Panc1 (cell line): ENCODE results near the gene CDH10. TPM values are rescaled to one million over a fixed set of nuclear protein-coding genes. Genes with fewer than 3 reads are reported as not detected.

Experiments used
- ATAC-seq: fragments of 200-7000 bp; cut with Tn5 transposase; 2 replicates; pipeline ENCODE4 v1.9.1; 2020; ENCODE audit warnings: mild to moderate bottlenecking, moderate library complexity
- BruUV-seq: library from RNA; stranded (reverse); fragments of 400-500 nt; replicated peaks from 2 replicates; lab custom pipeline; 2021; lab: Mats Ljungman, UMichigan
- CTCF ChIA-PET: fragments of 300-600 bp; sonication (Branson Sonifier 250); formaldehyde crosslinking; loops from one replicate; lab custom pipeline; 2022; ENCODE audit warnings: antibody characterized with exemption; lab: Charles Lee
- POLR2A ChIA-PET: fragments of 300-600 bp; sonication (Branson Sonifier 250); formaldehyde crosslinking; loops from one replicate; lab custom pipeline; 2022; ENCODE audit warnings: antibody characterized with exemption; lab: Charles Lee
- DNase-seq: peaks from one replicate; pipeline ENCODE4 v3.0.0-alpha.2; 2010; ENCODE audit warnings: low read depth, low spot score
- H3K27ac ChIP-seq: 2 replicates; pipeline ENCODE4 v1.5.1; 2011; ENCODE audit warnings: mild to moderate bottlenecking, low read length, inconsistent platforms
- H3K27me3 ChIP-seq: fragments of 200-500 bp; sonication (Bioruptor generic); 2 replicates; pipeline ENCODE4 v1.6.0; 2014; ENCODE audit warnings: low read length, inconsistent platforms; ENCODE audit not compliant: control insufficient read depth, insufficient read depth
- H3K36me3 ChIP-seq: fragments of 200-500 bp; sonication (Bioruptor generic); 2 replicates; pipeline ENCODE4 v1.5.1; 2014; ENCODE audit warnings: inconsistent platforms, mild to moderate bottlenecking, low read length, moderate library complexity; ENCODE audit not compliant: control insufficient read depth, insufficient read depth
- H3K4me1 ChIP-seq: 2 replicates; pipeline ENCODE4 v1.5.1; 2011; ENCODE audit warnings: inconsistent platforms, mild to moderate bottlenecking, low read length, moderate library complexity; ENCODE audit not compliant: control insufficient read depth, insufficient read depth
- H3K4me3 ChIP-seq, 2 experiments: 2 replicates each; pipeline ENCODE4 v1.5.1; 2011 to 2012; ENCODE audit warnings: low read depth in 2 of 2, low read length in 2 of 2, mild to moderate bottlenecking in 2 of 2, inconsistent platforms in 1 of 2, moderate library complexity in 1 of 2
- H3K9me3 ChIP-seq: fragments of 200-500 bp; sonication (Bioruptor generic); 2 replicates; pipeline ENCODE4 v1.5.1; 2014; ENCODE audit warnings: low read depth, mild to moderate bottlenecking, inconsistent platforms, low read length, moderate library complexity; ENCODE audit not compliant: control insufficient read depth, insufficient read depth
- CTCF ChIP-seq: fragments of 450-650 bp; IDR thresholded peaks from 2 replicates; pipeline ENCODE4 v1.5.1; 2017; ENCODE audit warnings: mild to moderate bottlenecking
- POLR2AphosphoS5 ChIP-seq: IDR thresholded peaks from 2 replicates; pipeline ENCODE4 v1.6.1; 2012; ENCODE audit warnings: mild to moderate bottlenecking, low read depth, low read length, moderate library complexity
- SIN3A ChIP-seq: IDR thresholded peaks from 2 replicates; pipeline ENCODE4 v1.6.1; 2012; ENCODE audit warnings: low read depth, mild to moderate bottlenecking, low read length, moderate library complexity, borderline replicate concordance; ENCODE audit not compliant: insufficient read depth
- TCF7L2 ChIP-seq: IDR thresholded peaks from 2 replicates; pipeline ENCODE4 v1.6.1; 2011; ENCODE audit warnings: mild to moderate bottlenecking, low read depth, low read length, inconsistent platforms
- in situ Hi-C: cut with HindIII; loops from 2 replicates; pipeline ENCODE4 v1.10.0; 2016; ENCODE audit warnings: low sequenced_read_pairs, low pct_unique_long_range_greater_than_20kb
- intact Hi-C: fragments of 100-400 bp; cut with micrococcal nuclease; formaldehyde crosslinking; loops from one replicate; pipeline ENCODE4 v1.10.0; 2022; ENCODE audit not compliant: unreplicated experiment
- total RNA-seq: library from RNA; stranded (reverse); gene quantifications from one replicate; pipeline ENCODE4 v1.2.1, GENCODE V29; 2021; ENCODE audit not compliant: unreplicated experiment
- TF ChIP-seq, protein P1 (sequence below), 2 experiments: IDR thresholded peaks; 2 replicates each; pipeline ENCODE4 v1.6.1; 2011 to 2012; ENCODE audit warnings: low read depth in 2 of 2, control low read depth in 1 of 2, low read length in 1 of 2, mild to moderate bottlenecking in 1 of 2, moderate library complexity in 1 of 2; ENCODE audit not compliant: insufficient read depth in 1 of 2

CDH10 gene
- total RNA-seq, 1 experiment from 2014 or later = 0.72 TPM

DNA sequence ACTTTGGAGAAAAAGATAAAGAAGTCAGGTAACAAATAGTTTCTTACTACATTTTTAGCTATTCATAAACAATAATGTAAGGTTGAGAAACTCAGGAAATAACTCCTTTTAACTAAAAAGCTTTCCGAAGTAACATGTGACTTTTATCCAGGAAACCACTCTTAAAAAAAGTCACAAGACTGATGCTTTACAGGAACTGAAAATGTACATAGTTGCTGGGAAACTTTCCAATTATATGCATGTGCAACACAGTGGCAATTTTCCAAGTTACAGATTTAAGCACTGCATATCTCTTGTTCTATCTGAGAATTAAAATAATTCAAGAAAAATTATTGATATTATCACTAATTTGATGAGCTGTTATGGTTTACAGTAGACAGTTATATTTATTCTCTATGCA lies 105.2 kb downstream of the CDH10 start:
- Histone ChIP-seq H3K9me3 (no peaks in the 10 kb centered on the region; the same call in 1 of the 2 replicates), H3K27ac (no peak overlapping the region), H3K27me3 (no peaks in the 10 kb centered on the region), H3K4me3 (no peak overlapping the region), H3K4me1 (no peaks in the 10 kb centered on the region), H3K36me3 (no peaks in the 10 kb centered on the region)
- ChIA-PET CTCF (no interaction called here), POLR2A (no interaction called here)
- in situ Hi-C loops (no loop called here), intact Hi-C loops (no loop called here)
- ATAC-seq = no peak
- no peak for DNase-seq
- TF ChIP-seq POLR2AphosphoS5 = no peak
- no peak for TF ChIP-seq TCF7L2
- TF ChIP-seq CTCF = no peak
- TF ChIP-seq, protein P1, sequence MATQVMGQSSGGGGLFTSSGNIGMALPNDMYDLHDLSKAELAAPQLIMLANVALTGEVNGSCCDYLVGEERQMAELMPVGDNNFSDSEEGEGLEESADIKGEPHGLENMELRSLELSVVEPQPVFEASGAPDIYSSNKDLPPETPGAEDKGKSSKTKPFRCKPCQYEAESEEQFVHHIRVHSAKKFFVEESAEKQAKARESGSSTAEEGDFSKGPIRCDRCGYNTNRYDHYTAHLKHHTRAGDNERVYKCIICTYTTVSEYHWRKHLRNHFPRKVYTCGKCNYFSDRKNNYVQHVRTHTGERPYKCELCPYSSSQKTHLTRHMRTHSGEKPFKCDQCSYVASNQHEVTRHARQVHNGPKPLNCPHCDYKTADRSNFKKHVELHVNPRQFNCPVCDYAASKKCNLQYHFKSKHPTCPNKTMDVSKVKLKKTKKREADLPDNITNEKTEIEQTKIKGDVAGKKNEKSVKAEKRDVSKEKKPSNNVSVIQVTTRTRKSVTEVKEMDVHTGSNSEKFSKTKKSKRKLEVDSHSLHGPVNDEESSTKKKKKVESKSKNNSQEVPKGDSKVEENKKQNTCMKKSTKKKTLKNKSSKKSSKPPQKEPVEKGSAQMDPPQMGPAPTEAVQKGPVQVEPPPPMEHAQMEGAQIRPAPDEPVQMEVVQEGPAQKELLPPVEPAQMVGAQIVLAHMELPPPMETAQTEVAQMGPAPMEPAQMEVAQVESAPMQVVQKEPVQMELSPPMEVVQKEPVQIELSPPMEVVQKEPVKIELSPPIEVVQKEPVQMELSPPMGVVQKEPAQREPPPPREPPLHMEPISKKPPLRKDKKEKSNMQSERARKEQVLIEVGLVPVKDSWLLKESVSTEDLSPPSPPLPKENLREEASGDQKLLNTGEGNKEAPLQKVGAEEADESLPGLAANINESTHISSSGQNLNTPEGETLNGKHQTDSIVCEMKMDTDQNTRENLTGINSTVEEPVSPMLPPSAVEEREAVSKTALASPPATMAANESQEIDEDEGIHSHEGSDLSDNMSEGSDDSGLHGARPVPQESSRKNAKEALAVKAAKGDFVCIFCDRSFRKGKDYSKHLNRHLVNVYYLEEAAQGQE (IDR thresholded peaks at IDR 0.05; ENCODE audit: insufficient read depth in 1 of 2, low read depth in 2 of 2, low read length in 1 of 2) = no peak
- TF ChIP-seq SIN3A = no peak
- BruUV-seq = no TSS peak

- TF ChIP-seq TCF7L2 (no peak), CTCF (no peak), POLR2AphosphoS5 (no peak), SIN3A (no peak)
- TF ChIP-seq, protein P1 (IDR thresholded peaks at IDR 0.05; ENCODE audit: insufficient read depth in 1 of 2, low read depth in 2 of 2, low read length in 1 of 2) = no peak
- in situ Hi-C loops = no loop called here
- intact Hi-C loops = no loop called here
- Histone ChIP-seq H3K9me3 (no peaks in the 10 kb centered on the region; the same call in 1 of the 2 replicates), H3K27me3 (no peaks in the 10 kb centered on the region), H3K36me3 (no peaks in the 10 kb centered on the region), H3K27ac (no peak overlapping the region), H3K4me1 (no peaks in the 10 kb centered on the region), H3K4me3 (no peak overlapping the region)
- DNase-seq = no peak
- ChIA-PET POLR2A (no interaction called here), CTCF (no interaction called here)
- no TSS peak for BruUV-seq
- ATAC-seq = no peak
Observed at GRCh38 chr5:24538346-24538745, 106.4 kb downstream of the CDH10 start.
